ENCODE results near the gene PDAP1.
"Not testable (repeated sequence)": the region's sequence is repeated elsewhere in the genome, so short reads cannot be mapped to it uniquely, and the experiment has no call there.

The PDAP1 gene

DNA sequence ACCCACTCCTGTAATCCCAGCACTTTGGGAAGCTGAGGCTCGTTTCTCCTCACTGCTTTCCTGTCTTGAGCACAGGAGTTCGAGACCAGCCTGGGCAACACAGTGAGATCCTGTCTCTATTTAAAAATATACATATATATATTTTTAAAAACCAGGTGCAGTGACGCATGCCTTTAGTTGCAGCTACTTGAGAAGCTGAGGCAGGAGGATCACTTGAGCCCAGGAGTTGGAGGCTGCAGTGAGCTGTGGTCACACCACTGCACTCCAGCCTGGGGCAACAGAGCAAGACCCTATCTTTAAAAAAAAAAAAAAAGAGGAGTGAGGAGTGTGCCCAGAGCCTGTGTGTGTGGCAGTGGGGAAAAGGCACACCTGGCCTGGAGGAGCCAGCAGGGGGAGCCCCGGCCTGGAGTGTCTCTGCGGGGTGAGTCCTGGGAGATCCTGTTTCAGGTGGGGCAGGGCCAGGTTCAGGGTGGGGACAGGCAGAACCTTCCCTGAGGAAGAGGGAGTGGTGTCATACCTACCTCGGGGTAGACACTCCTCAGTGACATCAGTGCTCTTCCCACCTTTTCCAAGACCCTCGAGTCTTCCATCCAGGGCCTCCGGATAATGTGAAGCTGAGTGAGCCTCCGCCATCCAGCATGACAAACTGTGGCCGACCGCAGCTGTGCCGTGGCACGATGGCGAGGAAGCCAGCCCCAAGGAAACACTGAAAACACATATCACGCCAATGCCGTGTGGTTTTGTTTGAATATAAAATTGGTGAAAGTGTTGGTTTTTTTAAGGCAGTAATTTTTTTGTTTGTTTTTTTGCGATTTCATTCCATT lies 42.9 kb downstream of the PDAP1 start:
- H3K4me3 ChIP-seq (ENCODE audit: low read length) = no peak overlapping the region
- no peak for DNase-seq (ENCODE audit: low read depth, low spot score)

DNA sequence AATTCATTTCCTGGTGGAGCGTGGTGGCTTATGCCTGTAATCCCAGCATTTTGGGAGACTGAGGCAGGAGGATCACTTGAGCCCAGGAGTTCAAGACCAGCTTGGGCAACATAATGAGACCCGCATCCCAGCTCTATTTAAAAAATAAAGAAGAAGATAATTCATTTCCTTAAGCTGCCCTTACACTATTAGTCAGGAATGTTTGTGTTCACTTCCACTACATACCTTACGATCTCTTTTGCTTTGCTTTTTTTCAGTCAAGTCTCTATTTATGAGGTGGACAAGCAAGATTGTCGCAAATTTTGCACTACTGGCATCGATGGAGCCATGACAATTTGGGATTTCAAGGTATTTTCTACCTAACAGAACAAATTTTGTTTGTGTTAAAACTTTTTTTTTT lies 45.1 kb downstream of the PDAP1 start:
- DNase-seq (ENCODE audit: low read depth, low spot score) = no peak
- H3K4me3 ChIP-seq (ENCODE audit: low read length) = no peak overlapping the region

DNA sequence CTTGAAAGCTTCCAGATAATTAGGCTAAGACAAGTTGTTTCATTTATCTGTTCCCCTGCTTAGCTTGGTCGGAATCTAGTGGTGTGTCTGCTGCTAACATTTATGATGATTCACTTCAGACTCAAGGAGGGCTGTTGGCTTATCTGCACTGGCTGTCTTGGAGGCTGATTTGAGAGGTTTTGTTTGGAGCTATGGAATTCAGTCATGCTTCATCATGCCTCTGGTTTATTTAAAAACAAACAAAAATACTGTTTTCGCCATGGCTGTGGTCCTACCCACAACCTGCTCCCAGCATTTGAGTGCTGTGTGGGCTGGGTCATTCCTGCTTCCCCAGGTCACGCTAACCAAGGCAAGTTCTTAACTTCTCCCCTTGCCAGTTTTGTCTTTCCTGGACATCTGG lies 45.6 kb downstream of the PDAP1 start:
- no peak for DNase-seq (ENCODE audit: low read depth, low spot score)
- no peak overlapping the region for H3K4me3 ChIP-seq (ENCODE audit: low read length)

DNA sequence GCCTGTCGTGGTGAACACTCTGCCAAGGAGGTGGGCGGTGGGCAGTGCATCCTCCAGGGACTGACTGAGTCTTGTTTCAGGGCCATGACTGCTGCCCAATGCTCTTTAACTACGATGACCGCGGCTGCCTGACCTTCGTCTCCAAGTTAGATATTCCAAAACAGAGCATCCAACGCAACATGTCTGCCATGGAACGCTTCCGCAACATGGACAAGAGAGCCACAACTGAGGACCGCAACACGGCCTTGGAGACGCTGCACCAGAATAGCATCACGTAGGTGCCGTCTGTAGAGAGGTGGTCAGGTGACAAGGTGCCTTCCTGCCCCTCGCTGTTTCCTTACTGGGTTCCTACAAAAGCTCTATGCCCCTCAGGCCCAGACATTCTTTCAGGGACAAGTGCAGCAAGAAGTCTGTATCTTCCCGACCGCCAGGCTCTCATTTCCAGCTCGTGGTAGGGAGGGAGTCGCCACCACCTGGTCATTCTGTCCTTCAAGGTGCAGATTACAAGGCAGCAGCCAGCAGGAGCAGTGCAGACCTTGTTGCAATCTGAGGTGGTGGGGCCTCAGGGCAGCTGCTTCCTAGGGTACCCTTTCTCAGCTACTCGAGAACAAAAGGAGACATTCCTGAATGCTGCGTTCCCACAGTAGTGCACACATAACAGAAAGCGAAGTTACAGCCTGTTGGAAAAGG lies 48.8 kb downstream of the PDAP1 start:
- H3K4me3 ChIP-seq (ENCODE audit: low read length) = no peak overlapping the region
- DNase-seq (ENCODE audit: low read depth, low spot score) = no peak

DNA sequence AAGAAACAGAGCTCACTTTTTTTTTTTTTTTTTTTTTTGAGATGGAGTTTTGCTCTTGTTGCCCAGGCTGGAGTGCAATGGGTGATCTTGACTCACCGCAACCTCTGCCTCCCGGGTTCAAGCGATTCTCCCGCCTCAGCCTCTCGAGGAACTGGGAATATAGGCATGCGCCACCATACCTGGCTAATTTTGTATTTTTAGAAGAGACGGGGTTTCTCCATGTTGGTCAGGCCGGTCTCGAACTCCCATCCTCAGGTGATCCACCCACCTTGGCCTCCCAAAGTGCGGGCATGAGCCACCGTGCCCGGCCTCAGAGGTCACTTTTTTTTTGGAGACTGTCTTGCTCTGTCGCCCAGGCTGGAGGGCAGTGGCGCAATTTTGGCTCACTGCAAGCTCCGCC lies 49.9 kb downstream of the PDAP1 start:
- not testable (repeated sequence) for H3K4me3 ChIP-seq (ENCODE audit: low read length); DNase-seq (ENCODE audit: low read depth, low spot score)

DNA sequence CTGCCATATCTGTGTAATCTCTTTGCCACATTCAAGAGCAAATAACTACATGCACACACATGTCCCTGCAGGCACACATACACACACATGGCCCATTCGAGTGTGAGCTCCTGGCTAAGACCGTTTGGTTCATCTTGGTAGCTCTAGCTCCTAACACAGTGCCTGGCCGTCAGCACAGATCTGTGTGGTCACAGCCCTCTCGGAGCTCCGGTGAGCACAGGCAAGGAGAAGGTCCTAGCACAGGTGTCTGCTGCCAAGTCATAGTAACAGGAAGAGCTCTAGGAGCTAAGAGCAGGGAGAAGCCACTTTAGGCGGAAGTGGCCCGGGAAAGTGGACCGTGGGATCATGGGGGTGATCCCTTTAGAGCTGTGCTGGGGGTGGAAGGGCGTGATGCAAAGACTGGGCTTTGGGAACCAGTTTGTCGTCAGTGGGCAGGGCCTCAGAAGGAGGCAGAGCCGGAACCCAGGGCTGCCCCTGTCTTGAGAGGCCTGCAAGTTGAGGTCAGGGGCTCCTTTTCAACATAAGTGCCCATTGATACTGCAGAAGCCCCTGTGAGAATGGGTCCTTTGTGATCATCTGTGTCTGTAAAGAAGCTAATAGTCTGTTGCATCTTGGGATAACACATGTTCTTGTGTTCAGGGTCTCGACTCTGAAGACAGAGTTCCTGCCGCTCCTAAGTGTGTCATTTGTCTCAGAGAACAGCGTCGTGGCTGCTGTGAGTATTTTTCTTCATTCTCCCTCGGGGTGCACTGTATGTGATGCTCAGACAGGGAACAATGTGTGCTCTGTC lies 50.5 kb downstream of the PDAP1 start:
- H3K4me3 ChIP-seq (ENCODE audit: low read length) = no peak overlapping the region
- no peak for DNase-seq (ENCODE audit: low read depth, low spot score)

DNA sequence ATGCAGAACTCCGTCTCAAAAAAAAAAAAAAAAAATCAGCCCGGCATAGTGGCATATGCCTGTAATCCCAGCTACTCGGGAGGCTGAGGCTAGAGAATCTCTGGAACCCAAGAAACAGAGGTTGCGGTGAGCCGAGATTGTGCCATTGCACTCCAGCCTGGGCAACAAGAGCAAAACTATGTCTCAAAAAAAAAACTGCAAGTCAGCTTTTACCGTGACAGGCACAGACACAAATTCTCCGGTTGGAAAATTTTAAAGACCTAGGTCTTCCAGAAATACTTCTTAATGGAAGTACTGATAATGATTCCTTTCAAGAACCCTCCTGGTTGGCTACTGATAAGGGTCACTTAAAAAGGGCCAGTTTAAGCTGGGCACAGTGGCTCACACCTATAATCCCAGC lies 53.3 kb downstream of the PDAP1 start:
- H3K4me3 ChIP-seq (ENCODE audit: low read length) = no peak overlapping the region
- no peak for DNase-seq (ENCODE audit: low read depth, low spot score)

DNA sequence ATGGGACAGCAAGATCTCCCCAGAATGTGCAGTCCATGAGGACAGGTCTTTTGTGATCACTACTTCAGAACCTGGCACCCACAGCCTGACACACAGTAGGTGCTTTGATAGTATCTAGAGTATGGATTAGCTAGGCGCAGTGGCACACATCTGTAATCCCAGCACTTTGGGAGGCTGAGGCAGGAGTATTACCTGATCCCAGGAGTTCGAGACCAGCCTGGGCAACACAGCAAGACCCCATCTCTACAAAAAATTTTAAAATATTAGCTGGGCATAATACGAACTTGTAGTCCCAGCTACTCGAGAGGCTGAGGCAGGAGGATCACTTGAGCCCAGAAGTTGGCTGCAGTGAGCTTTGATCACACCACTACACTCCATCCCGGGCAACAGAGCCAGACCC lies 56.1 kb downstream of the PDAP1 start:
- no peak overlapping the region for H3K4me3 ChIP-seq (ENCODE audit: low read length)
- DNase-seq (ENCODE audit: low read depth, low spot score) = no peak

DNA sequence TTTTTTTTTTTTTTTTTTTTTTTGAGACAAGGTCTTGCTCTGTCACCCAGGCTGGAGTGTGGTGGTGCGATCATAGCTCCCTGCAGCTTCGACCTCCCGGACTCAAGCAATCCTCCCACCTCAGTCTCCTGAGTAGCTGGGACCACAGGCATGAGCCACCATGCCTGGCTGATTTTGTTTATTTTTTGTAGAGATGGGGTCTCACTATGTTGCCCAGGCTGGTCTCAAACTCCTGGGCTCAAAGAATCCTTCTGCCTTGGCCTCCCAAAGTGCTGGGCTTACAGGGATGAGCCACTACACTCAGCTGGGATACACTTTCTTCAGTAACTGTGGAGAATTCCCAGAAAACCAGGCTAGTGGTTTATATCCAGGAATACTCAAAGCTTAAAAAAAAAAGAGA lies 57.8 kb downstream of the PDAP1 start:
- not testable (repeated sequence) for DNase-seq (ENCODE audit: low read depth, low spot score); H3K4me3 ChIP-seq (ENCODE audit: low read length)
